SK-N-SH (cell line): Measurements from ENCODE around the gene ANK2.

Experiments
- EP300 ChIP-seq, 2 experiments: IDR thresholded peaks; 2 replicates each; pipeline versions ENCODE4 v1.4.0 to v1.6.1; 2012; ENCODE audit warnings: borderline replicate concordance in 1 of 2, low read depth in 1 of 2, low read length in 1 of 2
- EZH2phosphoT487 ChIP-seq: fragments of 200-600 bp; sonication (generic); IDR thresholded peaks from 2 replicates; pipeline ENCODE4 v1.6.1; 2017; ENCODE audit warnings: low read depth, mixed run types, mild to moderate bottlenecking, antibody characterized with exemption, moderate library complexity, borderline replicate concordance
- GABPA ChIP-seq: IDR thresholded peaks from 2 replicates; pipeline ENCODE4 v1.4.0; 2012; ENCODE audit warnings: low read depth, mild to moderate bottlenecking
- MEF2A ChIP-seq: IDR thresholded peaks from 2 replicates; pipeline ENCODE4 v1.4.0; 2012; ENCODE audit warnings: low read depth, borderline replicate concordance
- RAD21 ChIP-seq: IDR thresholded peaks from 2 replicates; pipeline ENCODE4 v1.6.1; 2012; ENCODE audit warnings: mild to moderate bottlenecking, low read length
- REST ChIP-seq: IDR thresholded peaks from 2 replicates; pipeline ENCODE4 v1.6.1; 2012; ENCODE audit warnings: mild to moderate bottlenecking, low read depth, low read length, moderate library complexity
- RFX5 ChIP-seq: IDR thresholded peaks from 2 replicates; pipeline ENCODE4 v1.6.1; 2012; ENCODE audit warnings: mild to moderate bottlenecking, improper control_type of control experiment, low read length
- TAF1 ChIP-seq: IDR thresholded peaks from 2 replicates; pipeline ENCODE4 v1.6.1; 2012; ENCODE audit warnings: low read depth, mild to moderate bottlenecking, low read length, moderate library complexity, borderline replicate concordance
- TF ChIP-seq, protein P1 (sequence below): fragments of 150-350 bp; IDR thresholded peaks from 2 replicates; pipeline ENCODE4 v1.6.1; 2016; ENCODE audit warnings: mild to moderate bottlenecking, low read depth, low read length
- TF ChIP-seq, protein P2 (sequence below): fragments of 200-600 bp; sonication (generic); IDR thresholded peaks from 2 replicates; pipeline ENCODE4 v1.6.1; 2017; ENCODE audit warnings: antibody characterized with exemption, mild to moderate bottlenecking, moderate library complexity
- TF ChIP-seq, protein P3 (sequence below): IDR thresholded peaks from 2 replicates; pipeline ENCODE4 v1.4.0; 2012; ENCODE audit warnings: low read depth

DNA sequence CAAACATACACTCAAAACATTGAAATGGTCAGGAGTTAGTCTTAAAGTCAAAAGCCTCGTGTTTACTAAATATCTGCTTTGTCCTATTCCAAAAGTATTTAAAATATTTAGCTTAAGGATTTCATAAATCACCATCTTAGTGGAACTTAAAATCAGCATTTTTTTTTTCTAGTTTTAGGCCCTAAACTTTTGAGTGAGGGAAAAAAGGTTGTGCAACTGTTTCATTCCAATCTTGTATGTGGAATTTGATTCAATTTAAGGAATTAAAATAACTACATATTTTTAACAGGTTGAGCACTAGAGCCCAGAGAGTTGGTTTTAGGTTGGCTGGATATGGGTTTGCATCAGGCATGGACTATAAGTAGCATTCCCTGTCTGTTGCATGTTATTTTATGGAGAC lies 35.7 kb upstream of the ANK2 start:
- TF ChIP-seq REST: no peak
- TF ChIP-seq GABPA: no peak
- TF ChIP-seq, protein P1, sequence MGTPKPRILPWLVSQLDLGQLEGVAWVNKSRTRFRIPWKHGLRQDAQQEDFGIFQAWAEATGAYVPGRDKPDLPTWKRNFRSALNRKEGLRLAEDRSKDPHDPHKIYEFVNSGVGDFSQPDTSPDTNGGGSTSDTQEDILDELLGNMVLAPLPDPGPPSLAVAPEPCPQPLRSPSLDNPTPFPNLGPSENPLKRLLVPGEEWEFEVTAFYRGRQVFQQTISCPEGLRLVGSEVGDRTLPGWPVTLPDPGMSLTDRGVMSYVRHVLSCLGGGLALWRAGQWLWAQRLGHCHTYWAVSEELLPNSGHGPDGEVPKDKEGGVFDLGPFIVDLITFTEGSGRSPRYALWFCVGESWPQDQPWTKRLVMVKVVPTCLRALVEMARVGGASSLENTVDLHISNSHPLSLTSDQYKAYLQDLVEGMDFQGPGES: no peak
- TF ChIP-seq, protein P2, sequence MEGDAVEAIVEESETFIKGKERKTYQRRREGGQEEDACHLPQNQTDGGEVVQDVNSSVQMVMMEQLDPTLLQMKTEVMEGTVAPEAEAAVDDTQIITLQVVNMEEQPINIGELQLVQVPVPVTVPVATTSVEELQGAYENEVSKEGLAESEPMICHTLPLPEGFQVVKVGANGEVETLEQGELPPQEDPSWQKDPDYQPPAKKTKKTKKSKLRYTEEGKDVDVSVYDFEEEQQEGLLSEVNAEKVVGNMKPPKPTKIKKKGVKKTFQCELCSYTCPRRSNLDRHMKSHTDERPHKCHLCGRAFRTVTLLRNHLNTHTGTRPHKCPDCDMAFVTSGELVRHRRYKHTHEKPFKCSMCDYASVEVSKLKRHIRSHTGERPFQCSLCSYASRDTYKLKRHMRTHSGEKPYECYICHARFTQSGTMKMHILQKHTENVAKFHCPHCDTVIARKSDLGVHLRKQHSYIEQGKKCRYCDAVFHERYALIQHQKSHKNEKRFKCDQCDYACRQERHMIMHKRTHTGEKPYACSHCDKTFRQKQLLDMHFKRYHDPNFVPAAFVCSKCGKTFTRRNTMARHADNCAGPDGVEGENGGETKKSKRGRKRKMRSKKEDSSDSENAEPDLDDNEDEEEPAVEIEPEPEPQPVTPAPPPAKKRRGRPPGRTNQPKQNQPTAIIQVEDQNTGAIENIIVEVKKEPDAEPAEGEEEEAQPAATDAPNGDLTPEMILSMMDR: no peak
- no peak for TF ChIP-seq RAD21
- no peak for TF ChIP-seq EP300 (IDR thresholded peaks at IDR 0.05; ENCODE audit: borderline replicate concordance in 1 of 2, low read depth in 1 of 2, low read length in 1 of 2)
- no peak for TF ChIP-seq MEF2A
- TF ChIP-seq TAF1: no peak
- TF ChIP-seq, protein P3, sequence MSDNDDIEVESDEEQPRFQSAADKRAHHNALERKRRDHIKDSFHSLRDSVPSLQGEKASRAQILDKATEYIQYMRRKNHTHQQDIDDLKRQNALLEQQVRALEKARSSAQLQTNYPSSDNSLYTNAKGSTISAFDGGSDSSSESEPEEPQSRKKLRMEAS: no peak
- TF ChIP-seq EZH2phosphoT487: no peak
- TF ChIP-seq RFX5: no peak
